Lower leg skin (tissue), 3 donors: ENCODE results near the gene HMGXB4.
"Not testable (repeated sequence)": the region's sequence is repeated elsewhere in the genome, so short reads cannot be mapped to it uniquely, and the experiment has no call there.

Source experiments
- POLR2A ChIP-seq, 2 donors: fragments of 450-650 bp; IDR thresholded peaks; one replicate each; pipeline ENCODE4 v1.6.1; 2016 to 2017; ENCODE audit warnings: antibody characterized with exemption in 2 of 2, mild to moderate bottlenecking in 1 of 2, moderate library complexity in 1 of 2
- TF ChIP-seq, protein P1 (sequence below), 3 donors: fragments of 450-650 bp; IDR thresholded peaks; one replicate each; pipeline ENCODE4 v1.5.1; 2016; ENCODE audit warnings: antibody characterized with exemption in 3 of 3, mild to moderate bottlenecking in 3 of 3, moderate library complexity in 2 of 3

DNA sequence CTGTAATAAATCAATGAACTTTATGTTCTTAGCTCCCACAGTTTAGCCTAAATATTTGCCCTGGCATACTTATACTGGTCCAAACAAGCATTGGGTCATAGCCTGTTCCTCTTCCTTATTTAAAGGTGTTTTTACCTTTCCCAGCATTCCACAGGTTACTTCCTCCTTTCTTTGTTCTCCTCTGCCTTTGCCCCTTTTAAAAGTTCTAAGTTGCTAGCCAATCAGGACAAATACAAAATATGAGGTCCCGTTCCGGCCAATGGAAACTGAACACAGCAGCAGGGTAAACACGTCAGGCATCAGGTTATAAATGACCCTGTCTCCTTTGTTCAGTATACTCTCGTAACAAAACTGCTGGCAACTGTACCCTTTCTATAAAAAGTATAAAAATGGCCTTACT, 12.8 kb upstream of the HMGXB4 start:
- TF ChIP-seq, protein P1, sequence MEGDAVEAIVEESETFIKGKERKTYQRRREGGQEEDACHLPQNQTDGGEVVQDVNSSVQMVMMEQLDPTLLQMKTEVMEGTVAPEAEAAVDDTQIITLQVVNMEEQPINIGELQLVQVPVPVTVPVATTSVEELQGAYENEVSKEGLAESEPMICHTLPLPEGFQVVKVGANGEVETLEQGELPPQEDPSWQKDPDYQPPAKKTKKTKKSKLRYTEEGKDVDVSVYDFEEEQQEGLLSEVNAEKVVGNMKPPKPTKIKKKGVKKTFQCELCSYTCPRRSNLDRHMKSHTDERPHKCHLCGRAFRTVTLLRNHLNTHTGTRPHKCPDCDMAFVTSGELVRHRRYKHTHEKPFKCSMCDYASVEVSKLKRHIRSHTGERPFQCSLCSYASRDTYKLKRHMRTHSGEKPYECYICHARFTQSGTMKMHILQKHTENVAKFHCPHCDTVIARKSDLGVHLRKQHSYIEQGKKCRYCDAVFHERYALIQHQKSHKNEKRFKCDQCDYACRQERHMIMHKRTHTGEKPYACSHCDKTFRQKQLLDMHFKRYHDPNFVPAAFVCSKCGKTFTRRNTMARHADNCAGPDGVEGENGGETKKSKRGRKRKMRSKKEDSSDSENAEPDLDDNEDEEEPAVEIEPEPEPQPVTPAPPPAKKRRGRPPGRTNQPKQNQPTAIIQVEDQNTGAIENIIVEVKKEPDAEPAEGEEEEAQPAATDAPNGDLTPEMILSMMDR (IDR thresholded peaks at IDR 0.05), result not testable (repeated sequence)
- not testable (repeated sequence) for TF ChIP-seq POLR2A (IDR thresholded peaks at IDR 0.05)
